Measurements from ENCODE around the gene HACL1. TPM values are rescaled to one million over a fixed set of nuclear protein-coding genes. Genes with fewer than 3 reads are reported as not detected.

HACL1 gene
- total and polyA plus RNA-seq, 4 experiments from 2014 or later = 36.8 to 44.4 (median 40.6) TPM

GRCh38 chr3:15511156-15511555 lies 90.2 kb downstream of the HACL1 start:
- Histone ChIP-seq H3K27me3 (ENCODE audit: insufficient read depth, low read length) (no peaks in the 10 kb centered on the region), H3K4me3 (ENCODE audit: low read length in 2 of 2) (no peak overlapping the region), H3K36me3 (ENCODE audit: insufficient read depth, low read length) (no peaks in the 10 kb centered on the region), H3K4me1 (ENCODE audit: insufficient read depth, low read length) (no peaks in the 10 kb centered on the region), H3K9me3 (ENCODE audit: control insufficient read depth in 1 of 2, low read length in 2 of 2) (no peaks in the 10 kb centered on the region), H3K27ac (ENCODE audit: low read depth, low read length) (no peak overlapping the region)
- Mint-ChIP-seq H3K27ac (peak overlapping the region in 3 of 7 donors; percentile 2 to 30 (median 16)), H3K27me3 (no peaks in the 10 kb centered on the region), H3K9me3 (no peaks in the 10 kb centered on the region), H3K36me3 (peaks cover 0 to 9% of the 10 kb centered on the region in 2 donors), H3K4me3 (no peak overlapping the region), H3K4me1 (peaks cover 4 to 38% (median 20%) of the 10 kb centered on the region in 4 donors)
- intact Hi-C loops (cut with micrococcal nuclease) = no loop called here
- ChIA-PET CTCF (ENCODE audit: partially characterized antibody) (no interaction called here), POLR2A (ENCODE audit: partially characterized antibody) (no interaction called here)
- DNase-seq = no peak

Other genes starting within 250 kb of the HACL1 start
- gene METTL6, start 174.0 kb downstream of the HACL1 start, total RNA-seq = 10 to 100 TPM; 17.3 to 17.4 TPM
- 10 to 100 TPM; 12.2 to 18.3 TPM for gene METTL6, start 174.0 kb downstream of the HACL1 start, polyA plus RNA-seq
- gene EAF1, start 174.0 kb downstream of the HACL1 start, total RNA-seq = 10 to 100 TPM; 17.6 to 19.7 TPM
- gene EAF1, start 174.0 kb downstream of the HACL1 start, polyA plus RNA-seq = 10 to 100 TPM in 1 of 2 donors, 1 to 10 TPM in 1; 8.9 to 15.0 TPM
- gene COLQ, start 79.9 kb downstream of the HACL1 start, total RNA-seq = 1 to 10 TPM; 6.1 to 6.3 TPM
- 1 to 10 TPM; 2.8 to 9.7 TPM for gene COLQ, start 79.9 kb downstream of the HACL1 start, polyA plus RNA-seq
- gene BTD, start 176 bp upstream of the HACL1 start, total RNA-seq = 10 to 100 TPM; 23.5 to 27.4 TPM
- gene BTD, start 176 bp upstream of the HACL1 start, polyA plus RNA-seq = 10 to 100 TPM; 23.4 to 40.5 TPM
- 10 to 100 TPM; 35.9 to 42.0 TPM for gene ANKRD28, start 196.4 kb upstream of the HACL1 start, total RNA-seq
- 10 to 100 TPM in 1 of 2 donors, 1 to 10 TPM in 1; 8.5 to 18.5 TPM for gene ANKRD28, start 196.4 kb upstream of the HACL1 start, polyA plus RNA-seq

All from CD4-positive, alpha-beta memory T cell (primary cell).